GM12873 (cell line): ENCODE measurements around the gene RAB22A.

Source experiments
- TF ChIP-seq, protein P1 (sequence below): IDR thresholded peaks from 2 replicates; pipeline ENCODE4 v1.5.1; 2012; ENCODE audit warnings: low read depth, mild to moderate bottlenecking, moderate library complexity, low read length, control low read depth; ENCODE audit not compliant: insufficient read depth; ENCODE audit errors: missing control alignments

RAB22A gene

DNA sequence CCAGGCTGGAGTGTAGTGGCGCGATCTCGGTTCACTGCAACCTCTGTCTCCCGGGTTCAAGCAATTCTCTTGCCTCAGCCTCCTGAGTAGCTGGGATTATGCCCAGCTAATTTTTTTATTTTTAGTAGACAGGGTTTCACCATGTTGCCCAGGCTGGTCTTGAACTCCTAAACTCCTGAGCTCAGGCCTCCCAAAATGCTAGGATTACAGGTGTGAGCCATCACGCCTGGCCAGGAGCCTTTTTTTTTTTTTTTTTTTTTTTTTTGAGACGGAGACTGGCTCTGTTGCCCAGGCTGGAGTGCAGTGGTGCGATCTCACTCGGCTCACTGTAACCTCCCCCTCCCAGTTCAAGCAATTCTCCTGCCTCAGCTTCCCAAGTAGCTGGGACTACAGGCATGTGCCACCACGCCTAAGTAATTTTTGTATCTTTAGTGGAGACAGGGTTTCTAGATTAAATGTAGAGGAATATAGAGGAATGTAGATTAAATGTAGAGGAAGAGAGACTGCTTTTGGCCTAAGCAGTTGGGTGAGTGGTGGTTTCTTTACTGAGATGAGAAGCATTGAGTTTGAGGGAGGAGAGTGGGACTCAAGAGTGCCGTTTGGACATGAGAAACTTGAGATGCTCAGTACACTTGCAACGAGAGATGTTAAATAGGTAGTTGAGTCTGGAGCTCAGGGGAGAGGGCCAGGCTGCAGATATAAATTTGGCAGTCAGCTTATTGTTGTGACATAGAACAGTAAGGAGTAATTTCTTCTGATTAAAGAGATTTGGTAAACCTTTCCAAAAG lies 96.2 kb downstream of the RAB22A start:
- TF ChIP-seq, protein P1, sequence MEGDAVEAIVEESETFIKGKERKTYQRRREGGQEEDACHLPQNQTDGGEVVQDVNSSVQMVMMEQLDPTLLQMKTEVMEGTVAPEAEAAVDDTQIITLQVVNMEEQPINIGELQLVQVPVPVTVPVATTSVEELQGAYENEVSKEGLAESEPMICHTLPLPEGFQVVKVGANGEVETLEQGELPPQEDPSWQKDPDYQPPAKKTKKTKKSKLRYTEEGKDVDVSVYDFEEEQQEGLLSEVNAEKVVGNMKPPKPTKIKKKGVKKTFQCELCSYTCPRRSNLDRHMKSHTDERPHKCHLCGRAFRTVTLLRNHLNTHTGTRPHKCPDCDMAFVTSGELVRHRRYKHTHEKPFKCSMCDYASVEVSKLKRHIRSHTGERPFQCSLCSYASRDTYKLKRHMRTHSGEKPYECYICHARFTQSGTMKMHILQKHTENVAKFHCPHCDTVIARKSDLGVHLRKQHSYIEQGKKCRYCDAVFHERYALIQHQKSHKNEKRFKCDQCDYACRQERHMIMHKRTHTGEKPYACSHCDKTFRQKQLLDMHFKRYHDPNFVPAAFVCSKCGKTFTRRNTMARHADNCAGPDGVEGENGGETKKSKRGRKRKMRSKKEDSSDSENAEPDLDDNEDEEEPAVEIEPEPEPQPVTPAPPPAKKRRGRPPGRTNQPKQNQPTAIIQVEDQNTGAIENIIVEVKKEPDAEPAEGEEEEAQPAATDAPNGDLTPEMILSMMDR: no peak

DNA sequence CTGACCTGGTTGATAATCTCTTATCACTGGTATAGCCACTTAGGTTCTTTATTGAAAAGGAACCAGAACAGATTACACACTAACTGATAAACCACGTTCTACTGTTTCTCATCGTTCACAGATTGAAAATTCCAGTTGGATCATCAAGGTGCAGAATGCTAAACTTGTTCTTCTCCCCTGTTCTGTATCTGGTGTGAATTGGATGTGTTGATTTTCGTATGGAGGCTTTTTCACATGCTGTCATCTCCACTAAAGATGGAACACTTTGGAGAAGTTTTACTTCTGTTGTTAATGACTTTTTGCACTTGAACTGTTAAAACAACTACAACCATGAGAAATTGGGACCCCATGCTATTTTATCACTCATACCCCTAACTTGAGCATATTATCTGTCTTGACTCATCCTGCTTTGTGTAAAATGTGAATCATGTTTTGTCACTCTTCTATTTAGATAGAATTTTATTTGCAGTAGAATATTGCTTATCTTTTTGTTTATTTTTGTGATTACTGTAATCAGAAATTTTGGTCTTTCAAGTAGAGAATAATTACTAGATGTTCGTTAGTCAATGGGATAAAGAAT lies 97.0 kb downstream of the RAB22A start:
- TF ChIP-seq, protein P1: no peak

DNA sequence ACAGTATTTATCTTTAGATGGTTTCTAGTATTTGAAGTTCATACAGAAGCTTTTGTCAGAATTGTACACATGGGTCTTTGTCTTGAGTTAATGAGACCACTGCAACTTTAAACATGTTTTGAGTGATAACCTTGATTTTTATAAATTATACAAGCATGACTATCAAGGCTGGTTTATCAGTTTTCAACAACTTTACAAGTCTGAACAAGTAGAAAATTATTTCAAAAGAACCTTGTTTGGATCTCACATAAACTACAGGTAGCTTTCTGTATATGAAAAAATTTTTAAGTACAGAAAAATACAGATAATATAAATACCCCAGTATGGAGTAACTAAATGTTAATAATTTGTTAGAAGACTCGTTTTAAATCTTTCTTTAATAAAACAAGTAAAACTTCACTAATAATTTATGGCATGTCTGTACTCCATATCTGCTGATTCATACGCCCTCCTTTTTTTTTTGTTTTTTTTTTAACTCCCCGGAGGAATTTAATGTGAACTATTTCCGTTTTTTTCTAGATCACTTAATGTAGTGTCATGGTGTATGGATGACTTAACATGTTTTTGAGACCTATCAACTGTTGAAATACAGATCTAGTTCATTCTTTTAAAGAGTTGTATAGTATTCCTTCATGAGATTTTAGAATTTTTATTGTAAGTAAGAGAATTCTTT lies 97.8 kb downstream of the RAB22A start:
- TF ChIP-seq, protein P1: no peak

DNA sequence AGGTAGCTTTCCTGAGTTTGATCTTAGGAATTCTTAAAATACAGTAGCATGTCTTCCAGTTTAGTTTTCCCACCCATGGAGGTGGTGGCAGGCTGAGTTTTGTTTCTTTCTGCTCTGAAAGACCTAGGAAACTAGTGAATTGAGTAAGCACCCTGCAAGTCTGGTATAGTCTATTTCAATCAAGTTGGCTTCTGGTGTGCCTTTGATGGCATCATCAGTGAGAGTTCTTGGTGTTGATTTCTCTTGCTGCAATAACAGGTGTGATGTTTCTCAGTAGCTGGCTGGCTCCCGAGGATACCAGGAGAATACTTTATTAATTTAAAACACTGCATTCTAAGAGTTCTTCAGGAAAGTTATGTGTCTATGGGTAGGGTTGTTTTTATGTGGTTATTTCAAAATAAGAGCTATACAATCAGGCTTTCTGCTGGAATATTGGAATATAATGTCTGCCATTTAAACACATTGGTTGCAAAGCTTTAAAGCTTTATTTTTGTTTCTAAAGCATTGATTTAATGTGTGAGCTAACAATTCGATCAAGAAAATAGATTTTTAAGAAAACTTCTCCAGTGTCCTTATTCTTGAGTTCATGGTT lies 98.5 kb downstream of the RAB22A start:
- TF ChIP-seq, protein P1: no peak

DNA sequence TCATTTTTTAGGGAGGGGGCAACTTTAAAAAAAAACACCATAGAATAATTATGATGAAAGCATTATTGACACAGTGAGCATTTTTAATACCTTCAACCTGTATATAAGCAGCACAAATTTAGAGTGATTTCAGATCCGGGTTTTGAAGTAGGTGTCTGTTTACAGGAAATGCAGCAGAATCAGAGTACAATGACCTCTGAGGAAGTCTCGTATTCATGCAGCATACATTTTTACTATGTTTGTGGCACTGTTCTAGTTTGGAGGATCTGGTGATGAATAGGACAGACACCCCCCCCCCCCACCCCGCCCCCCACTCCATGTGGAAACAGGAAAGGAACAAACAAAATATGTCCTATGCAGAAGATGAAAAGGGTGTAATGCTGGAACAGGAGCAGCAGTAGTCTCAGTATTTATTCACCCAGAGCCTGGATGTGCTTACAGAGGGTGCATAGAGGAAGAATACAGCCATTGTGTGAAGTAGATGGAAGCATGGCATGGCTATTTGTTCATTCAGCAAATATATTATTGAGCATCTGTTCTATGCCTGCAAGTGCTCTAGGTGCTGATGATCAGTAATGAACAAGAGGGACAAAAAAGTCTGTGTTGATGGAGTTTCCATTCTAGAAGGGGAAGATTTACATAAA lies 99.2 kb downstream of the RAB22A start:
- TF ChIP-seq, protein P1: no peak

DNA sequence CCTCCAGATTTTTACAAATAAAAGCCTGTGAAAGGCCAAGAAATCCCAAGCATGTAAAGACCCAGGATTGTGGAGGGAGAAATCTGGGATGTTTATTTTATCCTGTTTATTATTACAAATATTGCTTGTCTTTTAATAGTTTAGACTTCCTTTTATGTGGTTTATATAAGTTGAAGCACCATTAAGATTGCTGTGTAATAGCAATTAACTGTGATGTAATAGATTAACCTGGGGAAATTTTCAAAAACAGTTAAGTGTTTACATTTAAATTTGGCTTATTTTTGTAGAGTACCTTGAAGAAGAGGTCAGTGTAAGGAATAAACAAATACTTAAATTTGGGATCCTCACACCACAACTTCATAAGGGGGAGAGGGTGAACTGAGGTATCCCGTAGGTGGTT lies 106.5 kb downstream of the RAB22A start:
- TF ChIP-seq, protein P1: no peak

DNA sequence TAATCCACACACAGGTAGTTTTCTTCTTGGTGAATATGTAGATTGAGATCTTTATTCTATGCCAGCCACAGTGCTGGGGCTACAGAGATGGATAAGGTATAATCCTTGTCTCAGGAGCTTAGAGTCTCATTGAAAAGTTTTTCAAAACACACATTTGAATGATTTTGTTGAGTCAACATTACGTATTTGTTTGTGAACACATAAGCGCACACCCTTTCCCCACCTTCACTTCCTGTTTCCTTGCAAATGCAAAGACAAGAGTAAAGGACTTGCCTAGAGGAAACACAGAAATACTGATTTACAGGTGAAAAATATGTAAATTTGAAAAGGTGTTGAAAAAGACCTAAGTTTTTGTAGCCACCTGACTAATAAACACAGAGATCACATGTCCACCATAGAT lies 107.3 kb downstream of the RAB22A start:
- TF ChIP-seq, protein P1: no peak
